ENCODE measurements around the gene KRT31. TPM values are rescaled to one million over a fixed set of nuclear protein-coding genes. Genes with fewer than 3 reads are reported as not detected.

KRT31 gene
- total and polyA plus RNA-seq, 2 donors (not counting 1 experiment from before 2014, with no cell fraction given), result not detected

DNA sequence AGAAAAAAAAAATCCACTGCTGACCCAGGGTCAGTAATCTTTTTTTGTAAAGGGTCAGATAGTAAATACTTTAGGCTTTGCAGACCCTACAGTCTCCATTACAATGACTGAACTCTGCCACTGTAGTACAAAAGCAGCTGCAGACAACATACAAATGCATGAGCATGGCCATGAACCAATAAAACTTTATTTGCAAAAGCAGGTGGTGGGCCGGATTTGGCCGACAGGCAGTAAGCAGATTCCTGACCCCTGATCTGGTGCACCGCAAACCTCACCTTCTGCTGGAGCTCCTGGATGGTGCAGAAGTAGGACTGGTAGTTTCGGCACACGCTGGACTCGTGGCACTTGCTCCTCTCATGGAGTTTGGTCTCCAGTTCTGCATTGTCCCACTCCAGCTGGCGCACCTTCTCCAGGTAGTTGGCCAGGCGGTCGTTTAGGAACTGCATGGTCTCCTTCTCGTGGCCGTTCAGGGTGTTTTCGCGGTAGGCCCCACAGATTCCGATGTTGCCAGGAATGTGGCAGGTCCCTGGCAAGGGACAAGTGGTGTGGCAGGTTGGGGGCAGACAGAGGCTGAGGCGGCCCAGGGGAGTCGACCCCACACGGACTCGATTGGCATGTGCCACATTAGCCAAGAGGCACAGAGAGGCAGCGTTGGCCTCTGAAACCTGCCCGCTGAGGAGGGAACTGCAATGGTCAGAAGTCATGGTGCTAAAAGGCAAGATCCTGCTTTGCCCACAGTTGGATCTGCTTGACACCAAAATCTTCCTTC, 13.8 kb upstream of the KRT31 start:
- Histone ChIP-seq H3K27me3 (replicated peaks in 1 of 4; ENCODE audit: control extremely low read depth in 1 of 4, control insufficient read depth in 3 of 4, insufficient read depth in 4 of 4, low read length in 3 of 4) (no peaks in the 10 kb centered on the region), H3K79me2 (ENCODE audit: control insufficient read depth, insufficient read depth, low read length) (no peaks in the 10 kb centered on the region), H4K20me1 (ENCODE audit: control insufficient read depth, insufficient read depth, low read length, poor library complexity, severe bottlenecking) (no peaks in the 10 kb centered on the region), H3K4me3 (ENCODE audit: control extremely low read depth in 1 of 5, extremely low read depth in 1 of 5, insufficient read depth in 1 of 5, low read depth in 2 of 5, low read length in 4 of 5) (no peak overlapping the region), H3K9me3 (ENCODE audit: control extremely low read depth in 1 of 3, control insufficient read depth in 2 of 3, insufficient read depth in 1 of 3, low read length in 2 of 3) (no peaks in the 10 kb centered on the region), H3K27ac (ENCODE audit: low read length in 2 of 2) (no peak overlapping the region), H3K4me2 (replicated peaks; ENCODE audit: low read depth, low read length, poor library complexity, severe bottlenecking) (no peak overlapping the region), H3K36me3 (replicated peaks in 1 of 2; ENCODE audit: control extremely low read depth in 1 of 2, control insufficient read depth in 1 of 2, extremely low read depth in 1 of 2, insufficient read depth in 2 of 2, low read length in 1 of 2) (no peaks in the 10 kb centered on the region), H3K9ac (ENCODE audit: low read length) (no peak overlapping the region), H2AFZ (ENCODE audit: insufficient read depth, low read depth, low read length, poor library complexity, severe bottlenecking) (no peak overlapping the region), H3K4me1 (ENCODE audit: control insufficient read depth in 2 of 2, insufficient read depth in 2 of 2, low read length in 2 of 2) (no peaks in the 10 kb centered on the region)
- CTCF ChIA-PET, result interaction anchor here (0.6 kb wide), 1 partner anchor 1504 kb away, joined by 3 read pairs; no protein-coding TSS in a partner anchor
- no peak for DNase-seq
- peaks cover 6% of the 10 kb centered on the region for H3K27me3 Mint-ChIP-seq
- H3K4me1 Mint-ChIP-seq, result no peaks in the 10 kb centered on the region
- no peak overlapping the region for H3K4me3 Mint-ChIP-seq
- POLR2A ChIA-PET, result no interaction called here
- TF ChIP-seq CTCF (IDR thresholded peaks at IDR 0.05), result no peak
- TF ChIP-seq EZH2 (IDR thresholded peaks at IDR 0.05; ENCODE audit: borderline replicate concordance, insufficient read depth, low read depth, low read length, poor library complexity, severe bottlenecking), result no peak
- no peaks in the 10 kb centered on the region for H3K9me3 Mint-ChIP-seq (ENCODE audit: insufficient read depth)
- intact Hi-C loops (cut with micrococcal nuclease), result no loop called here
- no peak for ATAC-seq (ENCODE audit: low read depth)
- 94% methylated on average over 19 of the region's 20 CpGs for WGBS (ENCODE audit: insufficient coverage)
- H3K27ac Mint-ChIP-seq, result no peak overlapping the region

- Histone ChIP-seq H3K4me2 (replicated peaks; ENCODE audit: low read depth, low read length, poor library complexity, severe bottlenecking) (no peak overlapping the region), H3K9me3 (ENCODE audit: control extremely low read depth in 1 of 3, control insufficient read depth in 2 of 3, insufficient read depth in 1 of 3, low read length in 2 of 3) (no peaks in the 10 kb centered on the region), H3K9ac (ENCODE audit: low read length) (no peak overlapping the region), H3K4me3 (ENCODE audit: control extremely low read depth in 1 of 5, extremely low read depth in 1 of 5, insufficient read depth in 1 of 5, low read depth in 2 of 5, low read length in 4 of 5) (no peak overlapping the region), H3K4me1 (ENCODE audit: control insufficient read depth in 2 of 2, insufficient read depth in 2 of 2, low read length in 2 of 2) (no peaks in the 10 kb centered on the region), H3K36me3 (replicated peaks in 1 of 2; ENCODE audit: control extremely low read depth in 1 of 2, control insufficient read depth in 1 of 2, extremely low read depth in 1 of 2, insufficient read depth in 2 of 2, low read length in 1 of 2) (no peaks in the 10 kb centered on the region), H2AFZ (ENCODE audit: insufficient read depth, low read depth, low read length, poor library complexity, severe bottlenecking) (no peak overlapping the region), H3K79me2 (ENCODE audit: control insufficient read depth, insufficient read depth, low read length) (no peaks in the 10 kb centered on the region), H4K20me1 (ENCODE audit: control insufficient read depth, insufficient read depth, low read length, poor library complexity, severe bottlenecking) (no peaks in the 10 kb centered on the region), H3K27ac (ENCODE audit: low read length in 2 of 2) (no peak overlapping the region), H3K27me3 (replicated peaks in 1 of 4; ENCODE audit: control extremely low read depth in 1 of 4, control insufficient read depth in 3 of 4, insufficient read depth in 4 of 4, low read length in 3 of 4) (peaks cover 0 to 7% (median 0%) of the 10 kb centered on the region in 4 experiments)
- Mint-ChIP-seq H3K9me3 (ENCODE audit: insufficient read depth) (no peaks in the 10 kb centered on the region), H3K27ac (no peak overlapping the region), H3K4me1 (no peaks in the 10 kb centered on the region), H3K4me3 (no peak overlapping the region), H3K27me3 (peaks cover 24% of the 10 kb centered on the region)
- DNase-seq (no peak), ATAC-seq (ENCODE audit: low read depth) (no peak)
- intact Hi-C loops (cut with micrococcal nuclease), result no loop called here
- ChIA-PET POLR2A (interaction anchor here (0.6 kb wide), 1 partner anchor 1011 kb away, joined by 4 read pairs; no protein-coding TSS in a partner anchor), CTCF (no interaction called here)
- WGBS (ENCODE audit: insufficient coverage), result 95% methylated on average over 10 of the region's 10 CpGs
- TF ChIP-seq EZH2 (IDR thresholded peaks at IDR 0.05; ENCODE audit: borderline replicate concordance, insufficient read depth, low read depth, low read length, poor library complexity, severe bottlenecking) (no peak), CTCF (IDR thresholded peaks at IDR 0.05) (no peak)
These were observed 9.8 kb upstream of the KRT31 start for GRCh38 chr17:41407226-41407625.

Measured in B cell (primary cell).